Measurements from ENCODE around the gene WNT10A.

WNT10A gene

DNA sequence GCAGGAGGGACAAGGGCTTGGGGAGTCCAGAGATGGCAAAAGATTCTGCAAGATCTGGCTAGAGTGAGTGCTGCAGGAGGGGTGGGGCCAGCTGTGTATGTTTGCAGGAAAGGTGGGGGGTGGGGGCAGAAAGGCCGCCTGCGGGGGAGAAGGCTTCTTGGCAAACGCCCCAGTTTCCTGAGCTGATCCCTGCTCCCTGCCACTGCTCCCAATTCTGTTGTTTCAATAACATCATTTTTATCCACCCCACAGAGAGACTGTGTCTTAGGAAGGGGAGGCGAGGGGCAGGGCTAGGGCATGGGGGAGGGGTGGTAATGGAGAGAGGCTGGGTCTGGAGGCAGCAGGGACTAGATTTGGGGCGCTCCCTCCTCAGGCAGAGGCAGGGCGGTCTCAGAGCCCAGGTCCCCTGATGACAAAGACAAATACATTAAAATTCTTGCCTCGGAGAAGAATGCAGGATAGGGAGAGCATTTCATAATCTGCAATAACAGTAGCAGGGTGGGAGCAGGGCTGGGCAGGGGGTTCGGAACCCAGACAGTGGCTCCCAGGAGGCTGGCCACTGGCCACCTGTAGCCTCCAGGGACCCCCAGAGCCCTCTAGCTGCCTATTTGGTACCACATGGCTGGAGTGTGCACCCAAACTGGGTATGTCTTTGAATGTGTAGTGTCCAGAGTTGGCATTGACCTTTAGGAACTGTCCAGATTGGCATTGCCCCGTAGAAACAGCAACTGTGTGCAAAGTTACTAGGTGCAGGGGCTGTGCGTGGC, 23.1 kb upstream of the WNT10A start:
- DNase-seq, result no peak

GRCh38 chr2:218858138-218858445, 22.6 kb upstream of the WNT10A start:
- DNase-seq, result no peak

GRCh38 chr2:218858671-218859555, 21.7 kb upstream of the WNT10A start:
- no peak for DNase-seq

DNA sequence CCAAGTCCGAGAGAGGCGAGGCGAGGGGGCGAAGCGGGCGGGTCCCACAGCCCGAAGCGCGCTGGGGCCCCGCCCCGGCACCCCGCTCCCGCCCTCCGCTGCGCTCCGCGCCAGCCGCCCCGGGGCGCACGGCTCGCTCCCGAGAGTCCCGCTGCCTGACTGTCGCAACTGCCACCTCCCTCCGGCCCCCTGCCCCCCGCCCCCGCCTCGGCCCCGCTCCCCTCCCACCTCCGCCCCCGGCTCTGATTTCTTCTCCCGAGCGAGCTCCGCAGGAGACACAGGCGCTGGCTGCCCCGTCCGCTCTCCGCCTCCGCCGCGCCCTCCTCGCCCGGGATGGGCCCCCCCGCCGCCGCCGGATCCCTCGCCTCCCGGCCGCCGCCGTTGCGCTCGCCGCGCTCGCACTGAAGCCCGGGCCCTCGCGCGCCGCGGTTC, 21.1 kb upstream of the WNT10A start, which contains the start of gene WNT6:
Gene WNT6 (plus strand): TSS at position 250 of the 432 bp plus-strand sequence. CDS start 233 bp downstream, outside the sequence.
- DNase-seq, result peak in 1 of 56 donors; percentile 35

DNA sequence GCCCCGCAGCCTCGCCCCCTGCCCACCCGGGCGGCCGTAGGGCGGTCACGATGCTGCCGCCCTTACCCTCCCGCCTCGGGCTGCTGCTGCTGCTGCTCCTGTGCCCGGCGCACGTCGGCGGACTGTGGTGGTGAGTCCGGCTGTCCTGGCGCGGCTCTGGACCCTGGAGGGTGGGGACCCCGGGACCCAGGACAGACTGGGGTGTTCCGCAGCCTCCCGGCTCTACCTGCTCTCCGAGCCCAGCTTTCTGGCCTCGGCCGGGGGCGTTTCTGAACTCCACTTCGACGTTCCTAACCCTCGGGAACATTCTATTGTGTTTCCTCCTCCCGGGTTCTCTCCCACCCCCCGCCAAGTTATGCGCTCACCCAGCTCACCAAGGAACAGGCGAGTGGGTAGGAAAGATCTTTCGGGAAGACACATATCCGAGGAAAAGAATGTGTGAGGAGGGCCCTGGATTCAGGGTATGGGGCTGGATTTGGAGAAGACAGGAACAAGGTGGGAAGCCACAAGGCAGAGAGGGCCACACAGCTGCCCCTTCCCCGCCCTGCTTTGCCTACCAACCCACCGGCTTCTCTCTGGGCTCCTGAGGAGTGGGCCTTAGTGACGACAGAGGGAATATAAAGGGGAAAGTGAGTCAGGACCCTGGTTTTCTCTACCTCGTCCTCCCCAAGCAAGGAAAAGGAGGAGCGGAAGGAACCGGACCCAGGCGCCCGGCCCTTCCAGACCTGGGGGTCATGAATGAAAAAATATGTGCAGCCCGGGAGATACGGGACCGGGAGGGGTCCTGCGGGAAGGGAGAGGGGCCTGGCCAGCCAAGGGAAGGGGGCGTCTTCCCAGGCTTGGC, 20.4 kb upstream of the WNT10A start:
- DNase-seq, result peak in 9 of 56 donors; percentile 26 to 68 (median 38)

GRCh38 chr2:218860950-218861381, 19.7 kb upstream of the WNT10A start:
- DNase-seq, result peak in 31 of 56 donors; percentile 17 to 85 (median 56)

DNA sequence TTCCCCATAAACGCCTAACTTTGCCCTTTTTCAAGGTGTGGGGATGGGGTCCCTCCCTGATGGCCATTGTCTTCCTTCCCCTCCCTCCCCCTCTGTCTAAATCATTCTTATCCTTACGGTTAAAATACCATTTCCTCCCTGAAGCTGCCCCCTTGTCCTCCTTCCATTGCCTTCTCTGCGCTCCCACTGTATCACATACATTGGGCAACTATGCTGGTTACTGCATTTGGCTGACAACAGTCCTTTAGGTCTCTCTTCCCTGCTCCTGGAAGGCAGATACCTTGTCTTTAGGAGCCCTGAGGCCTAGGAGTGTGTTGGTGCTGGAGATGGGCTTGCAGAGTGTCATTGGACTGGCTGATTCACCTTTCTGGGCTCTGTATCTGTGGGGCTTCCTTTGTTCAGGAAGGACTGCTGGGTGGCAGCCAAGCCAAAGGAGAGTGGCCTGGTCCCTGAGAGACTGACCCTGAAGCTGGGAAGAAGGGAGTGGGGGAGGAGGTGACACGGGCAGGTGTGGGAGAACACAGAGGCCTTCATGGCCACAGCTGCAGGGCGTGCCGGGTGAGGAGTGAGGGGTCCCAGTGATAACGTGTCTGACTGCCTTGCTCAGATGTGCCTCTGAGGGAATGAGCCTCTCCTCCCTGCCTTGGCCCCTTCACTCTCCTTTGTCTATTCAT, 18.9 kb upstream of the WNT10A start:
- DNase-seq, result no peak

GRCh38 chr2:218863021-218863520, 17.6 kb upstream of the WNT10A start:
- no peak for DNase-seq

DNA sequence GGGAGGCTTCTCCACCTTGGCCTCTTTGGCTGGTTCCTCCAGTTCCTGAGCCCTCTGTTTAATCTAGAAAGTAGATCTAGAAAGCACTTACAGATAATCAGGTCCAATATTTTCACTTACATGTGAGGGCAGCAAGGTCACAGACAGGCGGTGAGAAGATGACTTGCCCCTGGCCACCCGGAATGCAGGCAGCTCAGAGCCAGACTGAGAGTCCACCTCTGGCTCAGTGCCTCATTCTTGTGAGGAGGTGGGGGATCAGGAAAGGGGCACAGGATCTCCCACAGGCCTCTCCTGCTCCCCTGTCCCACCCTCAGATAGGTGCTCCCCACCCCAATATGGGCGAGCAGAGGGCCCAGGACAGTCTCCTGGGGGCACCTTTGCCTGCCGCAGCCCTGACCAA, 15.3 kb upstream of the WNT10A start:
- no peak for DNase-seq

DNA sequence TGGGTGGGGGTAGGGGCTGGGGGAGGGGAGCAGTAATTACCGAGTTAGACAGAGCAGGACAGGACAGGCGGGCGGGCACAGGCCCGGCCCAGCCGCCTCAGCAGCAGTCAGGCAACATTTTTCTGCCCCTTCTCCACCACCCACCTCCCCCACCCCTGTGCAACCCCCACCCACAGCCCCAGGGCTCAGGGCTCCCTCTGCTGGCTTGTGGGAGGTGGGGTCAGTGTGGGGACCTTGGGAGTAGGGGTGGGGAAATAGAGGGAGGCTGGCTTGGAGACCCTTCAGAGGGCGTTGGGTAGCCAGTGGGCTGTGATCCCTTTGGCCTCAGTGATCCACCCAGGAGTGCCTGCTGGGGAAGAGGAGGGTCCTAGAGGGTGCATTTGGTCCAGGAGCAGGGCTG, 14.7 kb upstream of the WNT10A start:
- DNase-seq, result no peak

- no peak for DNase-seq
These were observed 12.8 kb upstream of the WNT10A start for GRCh38 chr2:218867900-218868299.

- DNase-seq, result no peak
These were observed 11.6 kb upstream of the WNT10A start for GRCh38 chr2:218869064-218869463.

DNA sequence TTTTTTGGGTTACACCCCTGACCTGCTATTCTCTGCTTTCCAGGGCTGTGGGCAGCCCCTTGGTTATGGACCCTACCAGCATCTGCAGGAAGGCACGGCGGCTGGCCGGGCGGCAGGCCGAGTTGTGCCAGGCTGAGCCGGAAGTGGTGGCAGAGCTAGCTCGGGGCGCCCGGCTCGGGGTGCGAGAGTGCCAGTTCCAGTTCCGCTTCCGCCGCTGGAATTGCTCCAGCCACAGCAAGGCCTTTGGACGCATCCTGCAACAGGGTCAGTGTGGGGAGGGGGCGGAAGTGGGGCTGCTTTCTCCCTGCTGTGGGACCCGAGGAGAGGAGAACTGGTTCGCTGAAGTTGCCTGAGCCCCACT, 9.7 kb upstream of the WNT10A start:
- peak in 5 of 56 donors; percentile 15 to 23 (median 19) for DNase-seq

- DNase-seq, result no peak
These were observed 9.0 kb upstream of the WNT10A start for GRCh38 chr2:218871345-218872302.

- no peak for DNase-seq
These were observed 7.8 kb upstream of the WNT10A start for GRCh38 chr2:218872645-218873358.

DNA sequence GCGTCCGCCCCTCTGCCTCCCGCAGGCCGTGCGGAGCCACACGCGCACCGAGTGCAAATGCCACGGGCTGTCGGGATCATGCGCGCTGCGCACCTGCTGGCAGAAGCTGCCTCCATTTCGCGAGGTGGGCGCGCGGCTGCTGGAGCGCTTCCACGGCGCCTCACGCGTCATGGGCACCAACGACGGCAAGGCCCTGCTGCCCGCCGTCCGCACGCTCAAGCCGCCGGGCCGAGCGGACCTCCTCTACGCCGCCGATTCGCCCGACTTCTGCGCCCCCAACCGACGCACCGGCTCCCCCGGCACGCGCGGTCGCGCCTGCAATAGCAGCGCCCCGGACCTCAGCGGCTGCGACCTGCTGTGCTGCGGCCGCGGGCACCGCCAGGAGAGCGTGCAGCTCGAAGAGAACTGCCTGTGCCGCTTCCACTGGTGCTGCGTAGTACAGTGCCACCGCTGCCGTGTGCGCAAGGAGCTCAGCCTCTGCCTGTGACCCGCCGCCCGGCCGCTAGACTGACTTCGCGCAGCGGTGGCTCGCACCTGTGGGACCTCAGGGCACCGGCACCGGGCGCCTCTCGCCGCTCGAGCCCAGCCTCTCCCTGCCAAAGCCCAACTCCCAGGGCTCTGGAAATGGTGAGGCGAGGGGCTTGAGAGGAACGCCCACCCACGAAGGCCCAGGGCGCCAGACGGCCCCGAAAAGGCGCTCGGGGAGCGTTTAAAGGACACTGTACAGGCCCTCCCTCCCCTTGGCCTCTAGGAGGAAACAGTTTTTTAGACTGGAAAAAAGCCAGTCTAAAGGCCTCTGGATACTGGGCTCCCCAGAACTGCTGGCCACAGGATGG, 7.1 kb upstream of the WNT10A start:
- peak in 20 of 56 donors; percentile 15 to 71 (median 26) for DNase-seq

GRCh38 chr2:218875692-218876246, 4.9 kb upstream of the WNT10A start:
- DNase-seq, result no peak

Measured in nucleus accumbens (tissue), 56 donors.